GM18526 (cell line): ENCODE results near the gene RAB24.

Source experiments
- POLR2A ChIP-seq: IDR thresholded peaks from 3 replicates; pipeline ENCODE4 v1.6.1; 2011; ENCODE audit not compliant: insufficient read length; ENCODE audit errors: extremely low read depth

The RAB24 gene

GRCh38 chr5:177303121-177303924, at the start of gene RAB24, which contains the start of gene PRELID1:
RAB24 (minus strand) TSS chr5:177303719; CDS start chr5:177303288, 431 bp downstream.
PRELID1 (plus strand) TSS chr5:177303799; CDS start chr5:177303986, 187 bp downstream.
- TF ChIP-seq POLR2A, result peak; percentile 43

- no peak for TF ChIP-seq POLR2A
These were observed 49.6 kb upstream of the RAB24 start for GRCh38 chr5:177353093-177353492.

DNA sequence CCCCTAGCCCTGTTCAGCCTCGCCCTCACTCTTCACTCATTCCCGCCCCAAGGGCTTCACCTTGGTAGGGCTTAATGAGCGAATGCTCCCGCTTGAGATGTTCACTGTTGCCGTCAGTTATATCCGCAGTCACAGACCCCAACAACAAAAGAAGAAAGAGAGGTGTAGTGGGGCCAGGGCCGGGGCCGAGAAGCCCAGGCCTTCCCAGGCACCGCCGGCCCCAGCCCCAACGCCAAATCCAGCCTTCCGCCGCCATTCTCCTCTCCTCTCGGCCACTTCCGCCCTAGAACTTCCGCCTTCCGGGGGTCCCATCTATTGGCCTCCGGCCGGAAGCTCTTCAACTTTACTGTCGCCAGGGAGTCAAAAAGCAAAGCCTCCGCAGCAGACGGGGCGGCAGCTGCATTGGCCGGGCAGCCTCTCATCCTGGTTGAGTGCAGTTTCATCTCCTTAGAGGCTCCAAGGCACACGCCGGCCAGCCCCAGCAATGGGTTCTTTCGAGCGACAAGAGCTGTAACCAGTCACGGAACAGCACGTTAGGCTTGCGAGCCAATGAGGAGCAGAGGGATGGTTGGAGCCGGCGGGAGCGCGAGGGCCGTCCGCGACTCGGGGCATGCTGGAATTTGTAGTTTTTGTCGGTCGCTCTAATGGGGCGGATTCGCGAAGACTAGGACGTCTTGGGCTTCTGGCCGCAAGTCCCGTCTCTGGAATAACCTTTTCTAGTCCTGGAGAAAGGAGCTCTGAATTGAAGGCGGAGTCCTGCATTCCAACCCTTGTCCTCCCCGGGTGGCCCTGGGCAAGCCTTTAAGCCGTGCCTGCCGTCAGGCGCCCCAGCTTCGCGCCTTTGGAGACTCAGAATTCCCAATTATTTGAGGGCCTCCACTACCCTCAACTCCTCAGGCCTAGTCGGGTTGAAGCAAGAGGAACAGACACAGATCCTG, 48.1 kb upstream of the RAB24 start, which contains the start of gene LMAN2:
TSS of gene LMAN2 (minus strand) at position 277 of the 938 bp plus-strand sequence. CDS start at position 256, 21 bp downstream.
- peak; percentile 89 for TF ChIP-seq POLR2A

DNA sequence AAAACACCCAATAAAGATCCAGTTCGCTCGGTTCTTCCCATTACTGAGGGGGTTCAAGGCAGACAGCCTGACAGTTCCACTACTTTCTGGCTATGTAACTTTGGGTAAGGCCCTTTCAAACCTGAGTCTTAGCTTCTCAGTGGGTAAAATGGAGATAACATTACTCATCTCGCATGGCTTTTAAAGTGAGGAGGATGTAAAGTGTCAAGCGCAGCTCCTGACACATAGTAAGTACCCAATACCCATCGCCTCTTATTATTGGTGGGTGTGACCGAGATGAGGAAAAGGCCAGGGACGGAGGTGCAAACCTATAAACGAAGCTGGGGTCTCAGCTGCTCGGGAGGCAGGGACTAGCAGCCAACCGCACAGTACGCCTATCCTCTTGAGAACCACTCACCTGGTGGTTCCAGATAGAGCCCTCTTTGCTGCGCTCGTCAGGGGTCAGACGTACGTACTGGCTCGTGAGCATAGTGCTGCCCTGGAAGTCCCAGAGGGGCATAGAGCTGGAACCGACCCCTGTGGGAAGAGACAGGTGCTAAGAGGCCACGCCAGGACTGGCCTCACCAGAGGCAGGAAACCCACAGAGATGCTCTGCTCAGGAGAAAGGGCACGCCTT, 47.4 kb upstream of the RAB24 start:
- no peak for TF ChIP-seq POLR2A

DNA sequence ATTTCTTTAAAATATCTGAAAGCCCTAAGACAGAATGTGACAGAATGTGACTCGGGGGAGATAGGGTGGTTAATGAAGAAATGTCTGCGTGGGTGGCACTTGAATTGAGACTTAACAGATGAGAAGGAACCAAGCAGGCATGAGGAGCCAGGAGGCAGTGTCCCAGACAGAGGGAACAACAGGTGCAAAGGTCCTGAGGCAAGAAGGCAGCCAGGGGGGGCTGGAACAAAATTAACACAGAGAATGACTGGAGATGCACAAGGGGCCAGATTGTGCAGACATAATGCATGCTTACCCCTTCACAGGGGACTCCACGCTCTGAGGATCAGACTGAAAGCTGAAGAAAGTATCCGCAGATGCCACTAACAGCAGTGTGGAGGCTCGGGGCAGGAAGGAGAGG, 46.2 kb upstream of the RAB24 start:
- no peak for TF ChIP-seq POLR2A

DNA sequence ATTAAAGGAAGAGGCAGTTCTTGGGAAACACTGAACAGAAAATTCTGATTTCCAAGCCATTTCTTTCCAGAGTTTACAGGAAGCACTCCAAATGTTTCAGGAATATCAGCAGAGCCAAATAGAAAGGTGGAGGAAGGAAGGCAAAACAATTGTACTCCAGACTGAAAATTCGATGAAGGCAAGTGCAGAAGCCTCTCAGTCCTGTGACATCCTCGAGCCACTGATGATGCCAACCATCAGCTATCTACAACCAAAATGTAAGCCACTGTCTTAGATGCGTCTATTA, 45.8 kb upstream of the RAB24 start:
- TF ChIP-seq POLR2A, result no peak

GRCh38 chr5:177347699-177348098, 44.2 kb upstream of the RAB24 start:
- no peak for TF ChIP-seq POLR2A

DNA sequence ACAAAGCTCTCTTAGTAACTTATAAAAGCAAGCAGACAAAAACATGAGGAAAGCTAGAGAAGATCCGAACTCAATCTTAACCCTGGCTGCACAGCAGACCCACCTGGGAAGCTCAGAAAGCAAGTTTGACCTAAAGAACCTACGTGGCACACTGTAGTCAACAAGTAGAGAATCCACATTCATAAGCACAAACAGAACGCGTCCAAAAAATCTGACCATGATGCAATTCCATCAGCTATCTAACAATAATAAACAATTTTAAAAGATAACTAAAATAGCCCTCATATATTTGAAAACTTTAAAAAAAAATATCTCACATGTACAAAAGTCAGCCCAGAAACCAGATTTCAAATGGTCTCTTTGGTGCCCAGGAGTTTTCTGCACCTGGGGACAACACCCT, 43.3 kb upstream of the RAB24 start:
- TF ChIP-seq POLR2A, result no peak

GRCh38 chr5:177344891-177345290, 41.4 kb upstream of the RAB24 start:
- no peak for TF ChIP-seq POLR2A

DNA sequence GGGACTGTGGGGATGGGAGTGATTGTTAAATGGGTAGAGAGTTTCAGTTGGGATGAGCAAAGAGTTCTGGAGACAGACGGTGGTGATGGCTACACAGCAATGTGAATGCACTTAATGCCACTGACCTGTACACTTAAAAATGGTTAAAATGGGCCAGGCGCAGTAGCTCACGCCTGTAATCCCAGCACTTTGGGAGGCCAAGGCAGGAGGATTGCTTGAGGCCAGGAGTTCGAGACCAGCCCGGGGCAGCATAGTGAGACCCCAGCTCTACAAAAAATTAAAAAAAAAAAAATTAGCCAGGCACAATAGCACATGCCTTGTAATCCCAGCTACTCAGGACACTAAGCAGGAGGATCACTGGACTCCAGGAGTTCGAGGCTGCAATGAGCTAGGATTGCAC, 40.3 kb upstream of the RAB24 start:
- no peak for TF ChIP-seq POLR2A

- TF ChIP-seq POLR2A, result no peak
These were observed 35.7 kb upstream of the RAB24 start for GRCh38 chr5:177339107-177339638.

- no peak for TF ChIP-seq POLR2A
These were observed 35.0 kb upstream of the RAB24 start for GRCh38 chr5:177338251-177339106.

- no peak for TF ChIP-seq POLR2A
These were observed 33.3 kb upstream of the RAB24 start for GRCh38 chr5:177336603-177337494.
